ENCODE measurements around the gene EXO1. TPM values are rescaled to one million over a fixed set of nuclear protein-coding genes. Genes with fewer than 3 reads are reported as not detected.

Gene EXO1
- total and polyA plus RNA-seq, 11 donors = 0.07 to 4.1 (median 0.55) TPM; not detected in 5

Other genes starting within 250 kb of the EXO1 start
- gene CHML, start 207.8 kb upstream of the EXO1 start, total RNA-seq = 1 to 10 TPM; 3.9 to 9.8 (median 6.6) TPM
- 1 to 10 TPM; 1.1 to 6.6 TPM for gene CHML, start 207.8 kb upstream of the EXO1 start, polyA plus RNA-seq
- gene OPN3, start 207.8 kb upstream of the EXO1 start, total RNA-seq = 10 to 100 TPM in 2 of 9 donors, 1 to 10 TPM in 7; 3.5 to 13.6 (median 6.2) TPM
- gene OPN3, start 207.8 kb upstream of the EXO1 start, polyA plus RNA-seq = 10 to 100 TPM in 1 of 2 donors, 1 to 10 TPM in 1; 4.5 to 10.5 TPM
- not detected for gene WDR64, start 195.9 kb upstream of the EXO1 start, total RNA-seq
- gene WDR64, start 195.9 kb upstream of the EXO1 start, polyA plus RNA-seq = not detected
- gene BECN2, start 109.6 kb downstream of the EXO1 start, total RNA-seq = not detected
- gene BECN2, start 109.6 kb downstream of the EXO1 start, polyA plus RNA-seq = not detected
- gene MAP1LC3C, start 150.9 kb downstream of the EXO1 start, total RNA-seq = 1 to 10 TPM in 1 of 9 donors, under 1 TPM in 3, not detected in 5; 0.46 to 1.2 (median 0.69) TPM
- gene MAP1LC3C, start 150.9 kb downstream of the EXO1 start, polyA plus RNA-seq = under 1 TPM in 1 of 2 donors, not detected in 1; 0.82 TPM